Daoy (cell line): ENCODE results near the gene VEZF1. TPM values are rescaled to one million over a fixed set of nuclear protein-coding genes. Genes with fewer than 3 reads are reported as not detected.
A peak's percentile ranks its signal among the peaks of the same experiment; 100 is the strongest.

ENCODE experiments used
- DNase-seq: peaks from one replicate; pipeline ENCODE4 v3.0.0-alpha.2; 2015; ENCODE audit warnings: low read depth
- total RNA-seq: library from RNA; depleted of rRNA; stranded (reverse); fragments of >200 nt; shearing (Covaris generic); gene quantifications from 2 replicates; pipeline ENCODE4 v1.2.3, GENCODE V29; 2014

Gene VEZF1
- total RNA-seq, 1 experiment from 2014 or later, result 33.1 TPM

DNA sequence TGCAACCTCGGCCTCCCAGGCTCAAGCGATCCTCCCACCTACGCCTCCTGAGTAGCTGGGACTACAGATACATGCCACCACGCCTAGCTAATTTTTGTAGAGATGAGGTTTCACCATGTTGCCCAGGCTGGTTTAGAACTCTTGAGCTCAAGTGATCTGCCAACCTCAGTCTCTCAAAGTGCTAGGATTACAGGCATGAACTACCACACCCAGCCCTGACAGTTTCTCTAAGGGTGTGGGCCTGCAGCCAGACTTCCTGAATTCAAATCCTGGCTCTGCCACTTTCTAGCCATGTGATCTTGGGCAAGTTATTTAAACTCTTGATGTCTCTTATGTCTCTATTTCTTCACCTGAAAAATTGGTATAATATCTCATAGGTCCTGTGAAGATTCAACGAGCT, 38.4 kb downstream of the VEZF1 start:
- DNase-seq, result no peak

DNA sequence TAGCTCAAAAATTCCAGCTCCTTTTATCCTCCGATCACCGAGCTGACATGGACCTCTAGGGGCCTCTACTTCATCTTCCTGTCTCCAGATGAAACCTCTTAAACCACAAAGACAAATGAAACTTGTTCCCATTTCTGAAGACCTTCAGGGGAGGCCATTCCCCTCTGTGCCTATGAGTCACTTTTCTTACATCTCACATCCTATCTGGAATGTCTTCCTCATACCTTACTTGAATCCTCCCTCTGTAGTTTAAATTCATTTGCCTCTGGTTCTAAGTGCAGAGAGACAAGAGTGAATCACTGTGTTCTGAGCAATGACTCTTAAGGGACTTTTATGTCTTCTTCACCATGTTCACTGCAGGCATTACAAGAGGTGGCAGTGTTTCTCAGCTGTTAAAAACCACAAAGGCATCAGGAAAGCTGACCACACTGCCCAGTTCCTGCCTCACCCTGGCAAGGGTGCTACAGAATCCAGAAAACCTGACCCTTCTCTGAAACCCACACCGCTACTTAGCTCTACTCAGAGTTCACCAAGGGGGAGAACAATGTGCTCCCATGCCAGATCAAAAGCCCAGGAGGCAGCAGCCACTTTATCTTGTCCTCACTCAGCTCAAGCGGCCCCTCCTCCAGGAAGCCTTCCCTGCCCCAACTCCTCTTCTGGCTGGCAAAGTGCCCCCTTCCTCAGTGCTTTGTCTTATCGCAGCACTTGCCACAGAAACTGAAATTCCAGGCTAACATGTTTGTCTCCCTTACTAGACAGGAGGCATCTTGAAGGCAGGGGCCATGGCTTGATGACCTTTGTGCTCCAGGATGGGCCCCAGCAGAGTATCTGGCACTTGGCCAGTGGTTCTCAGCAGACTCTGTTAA, 39.3 kb downstream of the VEZF1 start:
- DNase-seq, result peak; percentile 87

DNA sequence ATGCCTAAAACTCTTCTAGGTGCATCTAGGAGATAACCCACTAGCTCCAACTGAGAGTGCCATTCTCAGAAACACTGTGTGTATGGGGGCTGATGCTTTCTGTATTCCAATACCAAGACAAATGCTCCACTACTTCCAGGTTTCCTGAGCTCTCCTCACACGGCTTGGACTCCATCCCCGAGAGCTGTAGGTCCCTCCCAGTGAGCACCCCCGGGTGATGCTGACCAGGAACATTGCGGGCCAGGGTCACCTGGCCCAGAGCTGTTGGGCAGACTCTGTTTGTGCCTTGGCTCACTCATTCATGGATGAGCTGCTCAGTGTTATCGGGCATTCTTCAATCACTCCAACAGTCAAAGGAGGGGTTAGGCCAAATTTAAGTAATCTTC, 39.9 kb downstream of the VEZF1 start:
- peak; percentile 35 for DNase-seq

DNA sequence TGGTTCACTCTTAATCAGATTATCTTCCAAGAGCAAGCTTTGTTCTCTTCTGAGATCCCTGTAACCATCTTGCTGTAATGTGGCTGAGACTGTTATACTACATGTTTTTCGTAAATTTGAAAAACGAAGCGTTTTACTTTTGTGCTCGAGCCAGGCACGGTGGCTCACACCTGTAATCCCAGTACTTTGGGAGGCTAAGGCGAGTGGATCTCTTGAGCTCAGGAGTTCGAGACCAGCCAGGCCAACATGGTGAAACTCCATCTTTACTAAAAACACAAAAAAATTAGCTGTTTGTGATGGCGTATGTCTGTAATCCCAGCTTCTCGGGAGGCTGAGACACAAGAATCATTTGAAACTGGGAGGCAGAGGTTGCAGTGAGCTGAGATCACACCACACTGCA, 40.7 kb downstream of the VEZF1 start:
- DNase-seq, result no peak

DNA sequence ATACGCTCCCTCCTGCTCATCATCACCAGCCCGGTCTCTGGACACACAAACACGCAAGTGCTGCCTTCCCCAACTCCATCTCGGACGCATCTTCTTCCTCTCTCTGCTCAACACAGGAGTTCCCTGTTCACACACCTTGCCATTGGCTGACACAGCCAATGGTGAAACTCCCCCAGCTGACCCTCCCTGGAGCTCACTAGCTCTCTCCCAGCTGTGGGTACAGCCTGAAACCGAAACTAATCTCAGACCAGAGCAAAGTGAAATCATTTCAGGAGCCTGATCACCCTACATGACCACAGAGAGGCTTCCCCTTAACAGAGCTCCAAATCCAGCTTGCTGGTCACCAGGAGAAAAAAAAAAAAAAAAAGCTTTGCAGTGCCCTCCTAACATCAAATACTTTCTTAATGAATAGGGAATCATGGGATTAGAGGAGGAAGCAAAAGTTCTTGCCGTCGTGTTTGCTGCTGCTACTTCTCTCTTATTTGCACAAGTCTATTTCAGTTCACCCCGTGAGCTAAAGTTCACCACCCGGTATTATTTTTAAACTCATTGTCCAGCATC, 41.2 kb downstream of the VEZF1 start:
- DNase-seq, result peak; percentile 77

DNA sequence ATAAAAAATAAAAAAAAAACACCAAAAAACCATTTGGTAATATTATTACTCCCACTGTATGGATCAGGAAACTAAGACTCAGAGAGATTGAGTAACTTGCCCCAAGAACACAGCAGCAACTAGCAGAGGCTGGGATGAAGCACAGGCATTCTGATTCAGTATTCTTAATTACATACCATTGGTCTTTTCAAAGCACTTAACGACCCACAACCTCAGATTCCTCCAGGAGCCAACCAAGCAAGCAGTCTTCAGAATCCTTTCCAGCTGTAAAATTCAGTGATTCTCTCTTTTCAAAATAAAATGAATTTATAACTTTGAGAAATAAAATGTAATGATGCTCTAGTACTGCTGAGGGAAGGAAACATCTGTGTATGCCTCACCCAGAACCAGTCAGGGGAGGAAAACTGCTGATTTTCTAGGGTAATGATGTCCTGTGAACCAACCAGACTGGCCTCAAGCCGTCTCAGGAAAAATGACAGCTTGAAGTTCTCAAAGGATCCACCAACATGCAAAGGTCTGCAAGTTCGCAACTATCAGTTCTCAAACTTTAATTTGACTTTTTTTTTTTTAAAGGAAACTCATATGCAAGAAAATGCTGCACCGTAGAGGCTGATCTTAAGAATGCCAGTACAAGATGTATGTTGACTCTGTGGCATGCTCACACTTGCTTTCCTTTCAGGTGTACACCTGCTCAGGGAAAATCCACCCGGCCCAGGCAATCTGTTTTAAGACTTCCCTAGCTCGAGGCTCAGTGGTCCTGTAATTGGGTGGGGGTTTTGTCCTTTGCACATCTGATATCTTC, 41.9 kb downstream of the VEZF1 start:
- peak; percentile 45 for DNase-seq

DNA sequence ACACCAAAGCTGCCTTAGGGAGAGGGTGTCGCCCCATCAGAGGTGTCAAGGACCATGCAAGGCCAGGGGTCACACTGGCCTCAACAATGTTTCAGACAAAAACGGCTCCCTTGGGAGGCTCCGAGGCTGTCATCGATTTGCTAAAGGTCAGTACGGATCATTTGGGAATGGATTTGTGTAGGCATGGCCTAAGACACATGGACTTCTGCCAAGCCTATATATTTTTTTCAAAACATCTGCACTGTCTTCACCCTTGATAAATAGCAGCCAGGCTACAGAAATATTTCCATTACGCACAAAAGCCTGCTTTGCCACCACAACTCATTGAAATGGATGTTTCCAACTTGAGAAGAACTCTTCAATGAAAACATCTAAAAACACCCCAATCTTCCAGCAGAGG, 43.1 kb downstream of the VEZF1 start:
- DNase-seq, result no peak

DNA sequence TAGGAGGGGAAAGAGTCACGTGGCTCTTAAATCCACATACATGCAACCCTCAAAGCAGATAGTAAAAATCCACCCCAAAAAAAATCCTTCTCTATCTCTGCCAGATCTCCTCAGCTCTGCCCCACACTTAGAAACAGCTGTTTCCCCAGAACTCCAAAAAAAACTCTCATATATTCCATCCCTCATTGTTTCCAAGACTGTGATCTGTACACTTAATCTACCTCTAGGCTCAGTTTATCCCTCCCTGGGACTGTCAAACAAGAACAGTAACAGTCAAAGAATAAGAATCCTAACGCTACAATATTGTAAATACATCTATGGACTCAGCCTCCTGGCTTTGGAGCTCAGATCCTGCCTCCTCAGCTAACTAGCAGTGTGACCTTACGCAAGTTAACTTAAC, 44.4 kb downstream of the VEZF1 start:
- no peak for DNase-seq

DNA sequence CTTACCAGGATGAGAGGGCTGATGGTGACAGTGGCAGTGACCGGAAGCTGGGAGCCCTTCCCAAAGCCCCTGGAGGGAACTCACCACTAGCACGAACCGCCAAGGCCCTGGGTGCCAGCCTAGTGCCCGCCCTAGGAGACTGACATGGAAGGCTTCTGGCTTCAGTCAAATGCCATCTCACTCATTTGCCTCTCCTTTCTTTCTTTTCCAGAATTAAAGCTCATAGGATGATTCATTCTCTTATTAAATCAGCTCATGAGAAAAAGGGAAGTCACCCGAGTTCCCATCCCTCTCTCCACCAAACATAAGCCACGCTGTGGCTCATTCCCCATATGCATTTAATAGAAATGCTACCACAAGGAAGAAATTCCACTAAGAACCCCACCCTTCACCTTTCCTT, 44.9 kb downstream of the VEZF1 start:
- no peak for DNase-seq

DNA sequence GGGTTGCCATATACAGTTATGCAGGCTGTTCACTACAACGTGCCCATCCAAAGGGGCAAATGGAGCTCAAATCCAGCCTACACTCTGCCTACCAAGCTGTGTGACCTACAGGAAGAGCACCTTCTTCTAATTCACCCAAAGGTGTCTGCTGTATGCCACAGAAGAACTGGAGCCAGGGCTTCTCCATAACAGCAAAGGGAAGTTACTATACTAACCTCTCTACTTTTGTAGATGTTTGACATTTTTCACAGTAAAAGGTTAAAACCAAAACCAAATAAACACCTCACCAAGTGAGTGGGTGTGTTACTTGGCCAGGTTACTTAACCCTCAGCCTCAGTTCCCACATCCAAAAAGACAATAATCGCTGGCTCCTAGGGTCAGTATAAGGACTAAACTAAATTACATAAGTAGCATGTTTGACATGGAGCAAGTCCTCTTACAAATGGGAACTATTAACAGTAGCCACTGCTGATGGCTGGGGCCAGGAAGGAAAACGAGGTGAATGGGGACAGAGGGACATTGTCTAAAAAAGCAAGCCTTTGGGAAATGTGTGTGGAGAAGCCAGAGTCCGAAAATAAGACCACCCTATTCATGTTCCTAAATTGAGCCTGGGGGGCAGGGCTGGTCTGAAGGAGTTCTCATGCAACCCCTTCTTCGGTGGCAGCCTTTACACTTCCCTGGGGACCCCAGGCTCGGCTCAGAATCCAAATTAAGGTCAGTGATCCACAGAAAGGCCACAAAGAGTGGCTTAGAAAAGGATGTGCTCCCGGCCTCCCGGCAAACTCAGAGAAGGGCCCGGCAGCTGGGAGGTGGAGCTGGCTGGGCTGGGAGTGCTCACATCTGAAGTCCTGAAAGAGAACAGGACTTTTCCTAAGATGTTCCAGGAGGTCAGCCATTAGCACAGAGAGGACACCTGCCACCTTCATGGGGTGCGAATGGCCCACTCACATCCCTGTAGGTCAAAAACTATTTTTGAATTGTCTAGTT, 46.4 kb downstream of the VEZF1 start:
- DNase-seq, result no peak

DNA sequence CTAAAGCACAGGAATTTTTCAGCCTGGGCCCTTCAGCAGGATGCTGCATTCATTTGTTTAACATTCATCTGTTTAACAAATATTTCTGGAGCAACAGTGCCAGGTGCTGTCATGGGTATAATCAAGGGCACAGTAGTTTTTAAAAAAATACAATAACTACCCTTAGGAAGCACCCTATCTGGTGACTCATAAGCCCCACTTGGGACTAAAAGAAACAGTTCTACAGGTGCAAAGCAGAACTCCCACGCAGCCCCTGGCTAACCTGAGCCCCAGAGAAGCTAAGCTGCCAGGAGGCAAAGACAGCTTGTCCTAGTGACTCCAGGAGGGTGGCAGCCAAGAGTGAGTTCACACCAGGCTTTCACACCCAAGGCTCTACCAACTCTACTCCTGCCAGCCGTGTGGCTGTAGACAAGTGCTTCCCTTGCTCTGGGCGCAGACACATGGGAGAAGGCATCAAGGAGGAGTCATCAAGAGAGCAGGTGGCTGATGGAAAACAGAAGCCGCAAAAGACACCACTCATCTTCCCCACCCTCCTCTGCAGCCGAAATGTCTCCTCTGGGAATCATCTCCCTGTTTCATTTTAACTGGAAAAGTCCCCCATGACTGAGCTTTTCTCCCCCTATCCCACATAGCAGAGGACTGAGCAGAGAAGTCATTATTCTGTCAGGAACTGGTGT, 47.3 kb downstream of the VEZF1 start:
- no peak for DNase-seq

DNA sequence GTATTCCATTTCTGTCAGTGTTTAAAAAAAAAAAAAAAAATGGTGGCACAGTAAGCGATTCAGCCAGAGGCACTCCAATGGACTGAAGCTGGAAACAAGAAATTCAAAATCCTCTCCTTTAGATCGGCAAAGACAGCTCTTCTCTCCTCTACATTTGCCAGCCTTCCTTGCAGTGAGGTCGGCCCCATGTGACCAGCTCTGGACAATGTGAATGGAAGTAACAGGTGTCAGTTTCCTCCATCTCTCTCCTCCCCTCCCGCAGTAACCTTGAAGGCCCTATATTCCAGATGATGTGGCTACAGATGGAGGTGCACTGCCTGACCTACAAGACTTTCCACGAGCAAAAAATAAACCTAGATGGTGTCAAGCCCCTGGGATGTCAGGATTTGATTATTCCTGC, 47.8 kb downstream of the VEZF1 start:
- no peak for DNase-seq

DNA sequence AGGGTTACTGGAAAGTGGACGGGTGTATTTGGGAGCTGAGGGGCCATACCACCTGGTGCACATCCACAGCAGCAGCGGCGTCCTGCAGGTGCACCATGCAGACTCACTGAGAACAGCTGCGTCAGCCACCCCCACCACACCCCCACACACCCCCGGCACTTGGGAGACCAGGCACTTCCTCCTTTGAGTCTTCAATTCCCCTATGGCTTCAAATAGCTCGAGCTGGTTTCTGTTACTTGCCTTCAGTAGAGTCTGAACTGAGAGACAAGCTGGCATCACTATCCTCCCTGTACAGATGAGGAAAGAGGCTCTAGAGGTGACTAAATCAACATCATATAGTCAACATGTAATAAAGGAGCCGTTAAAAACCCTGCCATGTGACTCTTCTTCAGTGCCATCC, 48.3 kb downstream of the VEZF1 start:
- no peak for DNase-seq

DNA sequence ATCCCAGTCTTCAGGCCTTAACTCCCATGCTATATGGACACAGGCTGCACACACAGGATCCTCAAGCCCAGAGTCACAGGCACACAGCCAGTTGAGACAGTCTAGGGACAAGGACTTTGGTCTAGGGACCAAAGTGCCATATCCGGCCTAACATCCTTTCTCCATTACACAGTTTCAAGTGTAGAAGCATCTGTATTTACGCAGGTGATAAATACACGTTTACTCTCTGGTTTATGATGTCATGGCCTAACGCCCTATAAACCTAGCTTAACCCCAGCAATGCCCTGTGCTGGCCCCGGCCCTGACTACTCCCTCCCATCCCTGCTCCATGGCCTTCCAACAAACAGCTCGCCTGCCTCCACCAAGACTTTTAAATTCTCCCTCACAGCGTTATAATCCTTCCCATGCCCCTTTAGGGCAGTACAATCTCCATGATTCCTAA, 50.0 kb downstream of the VEZF1 start:
- no peak for DNase-seq

DNA sequence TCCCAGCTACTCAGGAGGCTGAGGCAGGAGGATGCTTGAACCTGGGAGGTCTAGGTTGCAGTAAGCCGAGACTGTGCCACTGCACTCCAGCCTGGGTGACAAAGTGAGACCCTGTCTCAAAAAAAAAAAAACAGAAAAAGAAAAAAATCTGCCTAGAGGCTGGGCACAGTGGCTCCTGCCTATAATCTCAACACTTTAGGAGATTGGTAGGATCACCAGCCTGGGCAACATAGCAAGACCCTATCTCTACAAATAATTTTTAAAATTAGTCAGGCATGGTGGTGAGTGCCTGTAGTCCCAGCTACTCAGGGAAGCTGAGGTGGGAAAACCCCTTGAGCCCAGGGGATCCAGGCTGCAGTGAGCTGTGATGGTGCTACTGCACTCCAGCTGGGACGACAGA, 50.6 kb downstream of the VEZF1 start:
- DNase-seq, result no peak

DNA sequence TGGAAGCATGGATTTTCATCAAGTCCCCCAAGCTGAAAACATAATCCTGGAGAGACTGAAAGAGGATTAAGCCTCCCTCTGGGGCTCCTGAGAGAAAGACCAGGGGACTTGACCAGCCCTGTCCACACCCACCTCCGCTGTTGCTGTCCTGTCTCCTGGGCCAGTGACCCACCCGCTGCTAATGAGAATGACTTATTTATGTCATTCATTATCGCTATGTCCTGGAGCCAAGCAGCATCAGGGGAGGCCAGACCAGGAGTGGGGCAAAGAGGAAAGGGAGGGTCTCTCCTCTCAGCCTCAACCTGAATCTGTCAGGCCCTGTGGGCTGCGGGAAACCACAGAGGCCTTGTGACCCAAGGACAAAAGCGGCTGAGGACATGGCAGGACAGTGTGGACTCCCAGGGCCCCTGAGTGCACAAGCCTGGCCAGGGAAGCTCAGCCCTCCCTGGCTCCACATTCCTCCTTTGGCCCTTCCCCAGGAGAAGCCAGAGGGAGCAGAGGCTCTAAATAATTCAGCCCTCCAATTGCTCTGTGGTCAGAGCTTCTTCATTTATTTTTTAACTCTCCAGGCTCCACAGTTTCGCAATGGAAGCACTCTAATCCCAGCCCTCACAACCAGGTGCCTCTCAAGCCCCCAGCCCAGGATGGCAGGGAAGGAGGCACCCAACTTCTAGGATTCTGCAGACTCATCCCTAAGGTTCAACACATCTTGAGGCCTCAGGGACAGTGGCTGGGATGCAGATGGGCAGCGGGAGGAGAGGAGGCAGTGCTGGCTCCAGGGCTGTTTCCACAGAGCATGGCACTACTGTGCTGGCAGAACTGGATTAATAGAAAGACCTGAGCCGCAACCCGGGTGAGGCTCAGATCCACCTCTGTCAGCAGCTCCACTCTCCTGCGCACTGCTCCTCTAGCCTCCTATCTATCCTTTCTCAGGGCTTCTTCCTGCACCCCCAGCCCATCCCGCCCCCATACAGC, 51.9 kb downstream of the VEZF1 start:
- DNase-seq, result no peak

DNA sequence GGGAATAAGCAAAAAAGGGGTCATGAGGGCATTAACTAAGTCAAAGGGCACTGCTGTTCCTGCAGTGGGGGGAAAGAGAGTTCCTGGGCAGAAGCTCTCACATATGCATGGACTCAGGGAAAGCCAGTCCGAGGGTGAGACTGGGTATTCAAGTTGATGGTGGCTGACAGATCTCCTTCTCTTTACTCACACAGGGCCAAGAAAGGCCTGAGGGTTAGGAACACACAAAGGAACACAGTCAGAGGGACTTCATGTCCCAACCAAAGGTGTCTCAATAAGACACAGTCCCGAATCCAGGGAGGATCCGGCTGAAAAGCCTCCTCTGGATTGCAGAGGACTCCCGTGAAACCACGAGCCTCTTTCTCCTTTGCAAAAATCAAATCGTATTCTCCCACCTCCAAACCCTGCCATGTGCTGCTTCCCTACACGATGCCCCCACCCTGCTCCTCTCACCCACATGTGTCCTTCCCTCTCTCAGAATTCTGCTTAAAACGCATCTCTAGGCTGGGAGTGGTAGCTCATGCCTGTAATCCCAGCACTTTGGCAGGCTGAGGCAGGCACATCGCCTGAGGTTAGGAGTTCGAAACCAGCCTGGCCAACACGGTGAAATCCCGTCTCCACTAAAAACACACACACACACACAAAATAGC, 56.4 kb downstream of the VEZF1 start:
- DNase-seq, result no peak

DNA sequence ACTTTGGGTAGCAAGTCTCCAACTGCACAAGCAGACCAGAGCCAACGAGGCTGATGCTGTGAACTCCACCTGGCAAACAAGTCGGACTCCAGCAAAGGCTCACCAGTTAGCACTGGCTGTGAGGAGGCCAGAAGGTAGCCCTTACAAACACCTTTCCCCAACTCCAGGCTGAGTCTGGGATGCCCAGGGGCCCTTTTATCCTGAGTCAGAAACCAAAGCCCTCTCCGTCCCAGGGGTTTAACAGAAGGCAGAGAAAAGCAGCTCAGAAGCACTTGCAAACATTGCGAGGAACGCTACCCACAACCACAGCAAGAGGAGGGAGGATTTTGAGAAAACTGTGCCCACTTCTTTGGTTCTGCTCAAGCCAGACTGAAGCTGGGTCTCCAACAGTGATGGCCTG, 57.8 kb downstream of the VEZF1 start:
- DNase-seq, result no peak

DNA sequence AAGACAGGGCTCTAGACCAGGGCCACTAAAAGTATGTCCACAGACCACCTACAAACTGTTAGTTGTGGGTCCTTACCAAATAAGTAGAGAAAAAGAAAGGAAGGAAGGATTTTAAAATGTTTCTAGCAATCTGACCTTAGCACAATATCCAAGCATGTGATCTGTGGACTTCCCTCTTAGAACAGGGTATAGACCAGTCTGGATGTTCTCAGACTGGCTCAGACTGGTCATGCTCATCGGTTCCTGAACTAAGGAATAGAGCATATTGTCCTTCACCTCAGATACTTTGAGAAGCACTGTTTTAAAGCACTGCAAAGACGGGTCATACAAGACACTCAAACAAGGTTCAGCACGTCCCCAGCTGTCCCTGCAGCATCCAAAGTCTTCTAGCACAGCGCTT, 58.7 kb downstream of the VEZF1 start:
- DNase-seq, result no peak
